GM12891 (cell line): Measurements from ENCODE around the gene TPMT.

Experiments
- DNase-seq: peaks from one replicate; pipeline ENCODE4 v3.0.0; 2011; ENCODE audit warnings: low spot score; ENCODE audit not compliant: insufficient read length
- FAIRE-seq: peaks from 2 replicates; lab custom pipeline; 2011; peaks lifted over from hg19 to GRCh38; lab: Jason Lieb, UNC
- PAX5 ChIP-seq: IDR thresholded peaks from 2 replicates; pipeline ENCODE4 v1.6.1; 2011; ENCODE audit warnings: low read length, moderate library complexity, mild to moderate bottlenecking; ENCODE audit not compliant: insufficient read depth, severe bottlenecking
- POLR2A ChIP-seq: IDR thresholded peaks from 2 replicates; pipeline ENCODE4 v1.6.1; 2011; ENCODE audit warnings: low read depth, low read length, control low read depth
- POLR2AphosphoS5 ChIP-seq: IDR thresholded peaks from 2 replicates; pipeline ENCODE4 v1.6.1; 2011; ENCODE audit warnings: low read depth, low read length, control low read depth
- POU2F2 ChIP-seq: IDR thresholded peaks from 2 replicates; pipeline ENCODE4 v1.6.1; 2011; ENCODE audit warnings: low read depth, mild to moderate bottlenecking, control low read depth, low read length, moderate library complexity
- SPI1 ChIP-seq: IDR thresholded peaks from 2 replicates; pipeline ENCODE4 v1.6.1; 2011; ENCODE audit warnings: low read depth, low read length, control low read depth
- TAF1 ChIP-seq: IDR thresholded peaks from 2 replicates; pipeline ENCODE4 v1.6.1; 2011; ENCODE audit warnings: low read depth, low read length, control low read depth

TPMT gene

DNA sequence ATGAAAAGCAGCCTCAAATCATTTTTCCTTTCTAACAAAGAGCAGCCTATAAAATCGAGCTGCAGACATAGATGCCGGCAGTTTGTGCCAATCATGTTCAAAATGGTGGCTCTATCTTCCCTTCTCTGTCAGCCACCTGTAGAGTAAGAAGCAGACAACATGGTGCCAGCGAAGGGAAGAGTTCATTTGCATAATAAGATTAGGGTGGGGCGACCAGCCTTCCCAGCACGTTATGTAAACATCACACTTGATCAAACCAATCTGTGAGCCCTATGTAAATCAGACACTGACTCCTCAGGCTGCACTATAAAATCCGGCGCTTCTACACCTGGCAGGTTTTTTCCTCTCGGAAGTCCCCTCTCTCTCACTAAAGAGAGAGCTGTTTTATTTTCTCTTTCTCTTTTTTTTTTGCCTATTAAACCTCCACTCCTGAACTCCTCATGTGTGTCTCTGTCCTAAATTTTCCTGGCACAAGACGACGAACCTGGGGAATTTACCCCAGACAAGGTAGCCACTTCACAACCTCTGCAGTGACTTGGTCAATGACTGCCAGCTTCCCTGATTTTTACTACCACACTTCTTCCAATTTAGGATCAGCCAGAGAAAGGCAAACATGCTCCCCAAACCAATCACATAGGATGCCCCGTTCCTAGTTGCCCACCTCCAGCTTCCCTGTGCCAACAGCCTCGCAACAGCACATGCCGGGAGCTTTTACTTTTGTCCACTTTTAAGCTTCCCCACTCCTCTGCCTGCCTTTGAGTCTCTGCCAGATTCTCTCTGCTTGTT is 12.9 kb downstream of the TPMT start:
- TF ChIP-seq POLR2A (no peak), SPI1 (no peak), POLR2AphosphoS5 (no peak), TAF1 (no peak), POU2F2 (no peak), PAX5 (no peak)
- no peak for DNase-seq
- no peak for FAIRE-seq

DNA sequence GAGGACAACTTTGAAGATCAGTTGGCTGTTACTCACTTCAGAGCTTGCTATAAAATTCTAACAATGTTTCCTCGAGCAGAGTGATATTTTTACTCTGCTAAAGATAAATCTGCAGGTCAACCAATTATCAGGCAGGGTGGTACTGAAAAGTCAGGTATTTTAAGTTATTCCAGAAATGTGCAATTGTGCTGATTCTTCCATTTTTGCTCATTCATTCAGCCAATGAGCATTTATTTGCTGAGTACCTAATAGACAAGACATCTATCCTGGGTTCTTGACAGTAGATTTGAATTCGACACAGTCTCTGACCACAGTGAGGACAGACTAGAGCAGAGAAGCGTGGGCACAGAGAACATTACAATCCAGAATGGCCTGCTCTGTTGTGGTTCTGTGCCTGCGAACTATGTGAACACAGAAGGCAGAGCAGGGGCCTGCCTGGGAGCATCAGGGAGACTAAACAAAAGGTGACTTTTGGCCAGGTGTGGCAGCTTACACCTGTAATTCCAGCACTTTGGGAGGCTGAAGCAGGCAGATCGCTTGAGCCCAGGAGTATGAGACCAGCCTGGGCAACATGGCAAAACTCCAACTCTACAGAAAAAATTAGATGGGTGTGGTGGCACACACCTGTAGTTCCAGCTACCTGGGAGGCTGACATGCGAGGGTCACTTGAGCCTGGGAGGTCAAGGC is 14.8 kb downstream of the TPMT start:
- DNase-seq: no peak
- no peak for FAIRE-seq
- TF ChIP-seq POLR2A (no peak), POLR2AphosphoS5 (no peak), TAF1 (no peak), SPI1 (no peak), POU2F2 (no peak)

DNA sequence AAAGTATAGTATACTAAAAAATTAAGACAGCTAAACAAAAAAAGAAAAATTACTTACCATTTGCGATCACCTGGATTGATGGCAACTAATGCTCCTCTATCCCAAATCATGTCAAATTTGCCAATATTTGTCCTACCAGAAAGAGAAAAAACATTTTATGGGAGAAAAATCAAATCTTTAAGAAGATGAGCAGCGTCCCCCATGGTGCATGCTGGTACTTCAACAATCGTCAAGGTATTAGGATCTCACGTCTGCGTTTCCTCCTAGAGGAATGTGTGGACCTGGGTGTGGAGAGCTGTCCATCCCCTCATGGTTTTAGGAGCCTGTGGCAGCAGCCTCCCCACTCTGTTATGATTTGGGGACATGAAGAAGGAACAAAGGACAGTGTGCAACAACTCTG is 16.0 kb downstream of the TPMT start:
- TF ChIP-seq POU2F2 (no peak), POLR2A (no peak), PAX5 (no peak), TAF1 (no peak), POLR2AphosphoS5 (no peak), SPI1 (no peak)
- FAIRE-seq: no peak
- no peak for DNase-seq

DNA sequence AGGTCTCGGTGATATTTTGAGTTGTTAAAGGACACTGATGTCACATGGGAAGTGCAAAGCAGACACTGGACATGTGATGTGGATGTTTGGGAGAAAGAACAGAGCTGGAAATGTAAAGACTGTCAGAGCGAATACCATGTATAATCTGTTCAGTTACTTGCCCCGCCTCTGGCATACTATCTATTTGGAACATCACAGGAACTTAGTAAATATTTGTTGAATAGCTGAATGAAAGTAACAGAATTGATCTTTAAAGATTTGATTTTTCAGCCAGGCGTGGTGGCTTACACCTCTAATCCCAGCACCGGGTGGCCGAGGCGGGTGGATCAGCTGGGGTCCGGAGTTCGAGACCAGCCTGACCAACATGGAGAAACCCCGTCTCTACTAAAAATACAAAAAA is 18.6 kb downstream of the TPMT start:
- TF ChIP-seq POU2F2 (no peak), SPI1 (no peak), POLR2AphosphoS5 (no peak), PAX5 (no peak), TAF1 (no peak), POLR2A (no peak)
- DNase-seq (no peak), FAIRE-seq (no peak)

DNA sequence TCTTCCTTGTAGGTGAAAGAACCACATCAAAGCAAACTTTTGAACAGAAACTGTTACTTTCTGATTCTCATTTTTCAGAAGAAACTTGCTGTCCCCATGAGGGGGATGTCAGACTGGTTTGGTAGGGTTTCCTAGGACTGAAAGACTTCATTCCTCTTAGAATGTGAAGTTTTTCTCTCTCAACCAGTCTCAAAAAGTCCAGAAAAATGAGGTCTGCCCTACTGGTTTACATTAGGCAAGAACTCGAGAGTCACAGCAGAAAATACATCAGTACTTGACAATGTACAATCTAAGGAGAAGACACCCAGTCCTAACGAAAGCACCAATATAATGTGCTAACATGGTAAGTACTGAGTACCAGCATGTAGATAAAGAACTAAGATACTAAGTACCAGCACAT is 19.7 kb downstream of the TPMT start:
- FAIRE-seq (no peak), DNase-seq (no peak)
- no peak for TF ChIP-seq POU2F2
- no peak for TF ChIP-seq TAF1
- TF ChIP-seq PAX5: no peak
- no peak for TF ChIP-seq SPI1
- TF ChIP-seq POLR2AphosphoS5: no peak
- no peak for TF ChIP-seq POLR2A

DNA sequence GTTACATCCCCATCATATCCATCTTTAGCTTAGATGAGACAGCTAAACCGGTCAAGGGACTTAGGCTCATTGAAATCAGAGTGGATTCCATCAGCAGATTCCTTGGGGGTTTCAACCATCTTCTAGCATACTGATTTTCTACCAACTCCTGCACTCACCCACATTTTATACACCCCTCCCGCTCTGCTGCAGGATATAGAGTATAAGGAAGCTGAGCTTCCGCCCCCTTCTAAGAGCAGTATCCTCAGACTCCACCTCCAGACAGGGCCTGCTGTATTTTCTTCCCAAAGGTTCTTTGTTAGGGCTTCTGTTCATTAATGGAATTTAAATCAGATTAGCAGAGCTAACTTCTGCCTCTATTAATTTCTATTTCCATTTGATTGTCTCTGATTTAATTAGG is 22.5 kb downstream of the TPMT start:
- TF ChIP-seq TAF1 (no peak), SPI1 (no peak), PAX5 (no peak), POU2F2 (no peak), POLR2AphosphoS5 (no peak), POLR2A (no peak)
- FAIRE-seq (no peak), DNase-seq (no peak)

DNA sequence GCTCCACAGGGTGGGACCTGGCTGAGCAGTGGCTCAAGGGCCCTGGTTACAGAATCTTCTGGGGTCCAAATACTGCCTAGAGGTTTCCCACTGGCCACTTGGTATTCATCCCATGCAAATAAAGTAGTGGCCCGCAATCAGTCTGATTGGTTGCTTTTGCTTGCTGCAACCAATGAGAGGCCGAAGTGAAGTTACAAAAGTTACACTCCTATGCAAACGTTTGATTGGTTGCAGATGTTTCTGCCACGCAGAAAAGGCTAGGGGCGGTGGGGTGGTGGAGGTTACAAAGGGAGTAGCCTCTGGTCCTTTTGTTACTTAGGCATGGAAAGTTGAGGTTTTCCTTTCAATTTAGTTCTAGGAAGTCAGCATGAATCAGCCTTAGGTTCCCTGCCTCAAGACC is 28.8 kb downstream of the TPMT start:
- FAIRE-seq: no peak
- no peak for DNase-seq
- TF ChIP-seq TAF1 (no peak), POLR2A (no peak), POLR2AphosphoS5 (no peak), PAX5 (no peak), POU2F2 (no peak), SPI1 (no peak)

DNA sequence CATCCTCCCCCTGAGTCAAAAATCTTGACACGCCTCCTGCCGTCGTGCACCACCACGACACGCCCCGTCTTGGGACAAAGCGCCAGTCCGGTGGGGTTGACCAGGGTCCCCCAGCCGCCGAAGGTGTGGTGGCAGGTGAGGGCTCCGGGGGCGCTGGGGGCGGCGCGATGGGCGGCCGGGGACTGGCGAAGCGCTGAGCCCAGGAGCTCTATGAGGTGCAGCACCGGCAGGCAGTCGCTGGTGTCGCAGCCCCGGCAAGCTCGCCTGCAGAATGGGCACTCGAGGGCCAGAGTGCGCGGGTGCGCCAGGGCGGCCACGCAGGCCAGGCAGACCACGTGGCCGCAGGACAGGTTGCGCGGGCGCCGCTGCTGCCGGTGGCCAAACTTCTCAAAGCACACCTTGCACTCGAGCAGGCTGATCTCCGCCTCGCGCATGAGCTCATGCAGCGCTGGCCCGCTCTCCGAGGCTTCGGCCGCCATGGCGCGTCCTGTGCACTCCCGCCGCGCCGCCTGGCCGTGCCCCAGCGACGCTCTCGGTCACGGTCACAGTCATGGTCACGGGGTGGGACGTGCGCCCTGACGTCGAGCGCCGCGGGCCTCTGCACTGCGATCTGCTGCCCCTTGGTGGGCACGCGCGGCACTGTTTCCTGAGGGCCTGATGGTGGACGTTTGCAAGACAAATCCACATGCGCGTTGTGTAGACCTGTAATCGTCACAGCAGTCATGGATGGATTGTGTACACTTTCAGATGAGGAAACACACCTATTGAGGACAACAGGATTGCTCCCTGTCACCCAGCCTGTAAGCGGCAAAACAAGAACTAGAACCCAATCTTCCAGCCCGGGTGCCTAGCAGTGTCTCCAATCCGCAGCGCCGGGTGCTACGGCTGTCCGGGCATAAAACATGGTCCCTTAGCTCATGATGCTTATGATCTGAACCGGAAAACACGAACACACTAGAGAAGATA is 32.5 kb downstream of the TPMT start, which contains the start of gene NHLRC1:
NHLRC1 (minus strand) TSS at position 550 of the 966 bp plus-strand sequence; CDS start at position 479, 71 bp downstream.
- DNase-seq (peak; percentile 79), FAIRE-seq (peak; percentile 96)
- peak; percentile 99 for TF ChIP-seq PAX5
- TF ChIP-seq POU2F2: no peak
- TF ChIP-seq TAF1: no peak
- no peak for TF ChIP-seq SPI1
- TF ChIP-seq POLR2AphosphoS5: no peak

DNA sequence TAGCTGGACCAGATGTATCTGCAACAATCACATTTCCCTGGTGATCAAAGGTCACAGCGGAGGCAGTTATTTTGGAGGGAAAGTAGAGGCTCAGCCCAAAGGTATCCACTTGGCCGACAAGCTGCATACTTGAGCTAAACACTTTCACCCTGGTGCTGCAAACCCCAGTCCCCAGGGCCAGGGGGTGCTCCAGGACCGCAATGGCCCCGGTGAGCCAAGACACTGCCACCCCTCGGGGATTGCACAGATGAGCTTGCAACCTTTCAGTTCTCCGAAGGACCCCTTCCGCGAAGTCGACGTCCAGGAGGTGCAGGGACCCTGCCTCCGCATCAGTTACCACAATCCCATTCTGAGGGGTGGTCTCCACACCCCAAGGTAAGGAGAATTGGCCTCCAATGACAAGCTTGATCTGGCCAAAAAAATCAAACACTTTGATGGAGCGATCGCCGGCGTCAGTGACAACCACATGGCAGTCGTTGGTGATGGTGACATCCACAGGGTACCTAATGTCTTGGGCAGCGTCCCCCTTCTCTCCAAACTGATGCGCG is 33.2 kb downstream of the TPMT start:
- DNase-seq (no peak), FAIRE-seq (no peak)
- no peak for TF ChIP-seq POLR2A
- TF ChIP-seq POLR2AphosphoS5: no peak
- no peak for TF ChIP-seq TAF1
- TF ChIP-seq POU2F2: no peak
- no peak for TF ChIP-seq SPI1
- no peak for TF ChIP-seq PAX5
